K562 (cell line): ENCODE data around the gene SH3GLB2. TPM values are rescaled to one million over a fixed set of nuclear protein-coding genes. Genes with fewer than 3 reads are reported as not detected.

Source experiments
- ATAC-seq: fragments of 200-7000 bp; cut with Tn5 transposase; 3 replicates; pipeline ENCODE4 v1.9.1; 2020; ENCODE audit warnings: moderate library complexity
- BruUV-seq: library from RNA; stranded (reverse); fragments of 400-500 nt; replicated peaks from 2 replicates; lab custom pipeline; 2021; lab: Mats Ljungman, UMichigan
- CTCF ChIA-PET: fragments of 300-600 bp; formaldehyde crosslinking; extraction: SDS; loops from one replicate; lab custom pipeline; 2021; ENCODE audit warnings: low intra/inter-chr PET ratio; lab: Yijun Ruan, JAX
- POLR2A ChIA-PET: fragments of 300-600, 350-650 bp; sonication (Branson Sonifier 250); formaldehyde crosslinking; extraction: SDS; loops from one replicate; lab custom pipeline; 2021; ENCODE audit warnings: antibody characterized with exemption, inconsistent platforms; lab: Yijun Ruan, JAX
- DNase-seq, 4 experiments: peaks; one replicate each; pipeline versions ENCODE4 v3.0.0 to v3.0.0-alpha.2; 2011 to 2018; ENCODE audit warnings: low spot score in 3 of 4, mixed read lengths in 3 of 4; ENCODE audit errors: extremely low read depth in 1 of 4
- FAIRE-seq: peaks from 2 replicates; lab custom pipeline; 2011; peaks lifted over from hg19 to GRCh38; lab: Jason Lieb, UNC
- H2AFZ ChIP-seq: 2 replicates; pipeline ENCODE4 v1.6.0; 2011; ENCODE audit warnings: low read depth, low read length, control low read depth, inconsistent platforms
- H3K27ac ChIP-seq: fragments of 200-600 bp; 3 replicates; pipeline ENCODE4 v1.8.0; 2011; ENCODE audit warnings: low read depth, mild to moderate bottlenecking, control low read depth, inconsistent platforms, low read length, moderate library complexity, mixed read lengths; ENCODE audit errors: extremely low read depth
- H3K27me3 ChIP-seq, 2 experiments: fragments of 300-600 bp in 1 of 2; 2 replicates in 1 of 2; 3 replicates in 1 of 2; pipeline versions ENCODE4 v1.6.0 to v1.8.0; 2011; ENCODE audit warnings: inconsistent platforms in 2 of 2, low read length in 2 of 2, mild to moderate bottlenecking in 1 of 2, mixed read lengths in 1 of 2, moderate library complexity in 1 of 2; ENCODE audit not compliant: control insufficient read depth in 2 of 2, insufficient read depth in 2 of 2
- H3K36me3 ChIP-seq: fragments of 300-600 bp; 3 replicates; pipeline ENCODE4 v1.8.0; 2011; ENCODE audit warnings: mild to moderate bottlenecking, low read length, inconsistent platforms; ENCODE audit not compliant: control insufficient read depth, insufficient read depth
- H3K4me1 ChIP-seq, 2 experiments: fragments of 200-600 bp in 1 of 2; replicated peaks in 1 of 2; 2 replicates in 1 of 2; 3 replicates in 1 of 2; pipeline versions ENCODE4 v1.5.1 to v1.8.0; 2011; ENCODE audit warnings: inconsistent platforms in 2 of 2, low read length in 2 of 2, mild to moderate bottlenecking in 1 of 2, mixed read lengths in 1 of 2, moderate library complexity in 1 of 2; ENCODE audit not compliant: control insufficient read depth in 2 of 2, insufficient read depth in 2 of 2
- H3K4me2 ChIP-seq: 2 replicates; pipeline ENCODE4 v1.6.1; 2011; ENCODE audit warnings: low read length, control low read depth, inconsistent platforms, mixed read lengths; ENCODE audit not compliant: insufficient read depth
- H3K4me3 ChIP-seq: fragments of 200-600 bp; sonication (generic), shearing (Covaris generic); 2 replicates; pipeline ENCODE4 v1.5.1; 2016; ENCODE audit warnings: control low read depth, inconsistent platforms
- H3K79me2 ChIP-seq: fragments of 200-600 bp; 3 replicates; pipeline ENCODE4 v1.8.0; 2011; ENCODE audit warnings: low read length, inconsistent platforms; ENCODE audit not compliant: control insufficient read depth, insufficient read depth
- H3K9ac ChIP-seq, 2 experiments: 2 replicates each; pipeline versions ENCODE4 v1.6.0 to v1.6.1; 2011; ENCODE audit warnings: low read depth in 2 of 2, low read length in 2 of 2, control low read depth in 1 of 2, inconsistent platforms in 1 of 2, mild to moderate bottlenecking in 1 of 2, mixed read lengths in 1 of 2; ENCODE audit not compliant: insufficient read depth in 1 of 2
- H3K9me1 ChIP-seq: one replicate; pipeline ENCODE4 v1.6.0; 2011; ENCODE audit warnings: inconsistent platforms, mild to moderate bottlenecking, low read length, moderate library complexity; ENCODE audit not compliant: control insufficient read depth, insufficient read depth
- H3K9me3 ChIP-seq: replicated peaks from 2 replicates; pipeline ENCODE4 v1.5.1; 2011; ENCODE audit warnings: low read depth, low read length, inconsistent platforms; ENCODE audit not compliant: control insufficient read depth, insufficient read depth
- H4K20me1 ChIP-seq: replicated peaks from 2 replicates; pipeline ENCODE4 v1.6.1; 2011; ENCODE audit warnings: low read length, inconsistent platforms, mixed read lengths; ENCODE audit not compliant: control insufficient read depth, insufficient read depth
- CSDE1 ChIP-seq, 2 experiments: fragments of 450-650 bp; IDR thresholded peaks; 2 replicates each; pipeline ENCODE4 v1.6.1; 2016; ENCODE audit warnings: mild to moderate bottlenecking in 1 of 2
- FOSL1 ChIP-seq: fragments of 200-800 bp; sonication (Bioruptor generic); conservative IDR thresholded peaks from 2 replicates; pipeline ENCODE4 v1.6.1; 2016; ENCODE audit warnings: missing genetic modification characterization, missing compliant biosample characterization
- SAFB2 ChIP-seq: fragments of 200-400 bp; formaldehyde crosslinking; IDR thresholded peaks from 2 replicates; pipeline ENCODE4 v1.6.1; 2018; ENCODE audit warnings: borderline replicate concordance, low read length, low read depth, moderate library complexity; ENCODE audit not compliant: severe bottlenecking
- TARDBP ChIP-seq: fragments of 450-650 bp; IDR thresholded peaks from 2 replicates; pipeline ENCODE4 v1.6.1; 2016
- ZNF197 ChIP-seq: fragments of 200-800 bp; sonication (Bioruptor generic); IDR thresholded peaks from 2 replicates; pipeline ENCODE4 v1.6.1; 2016; ENCODE audit warnings: low read depth, missing genetic modification characterization, missing compliant biosample characterization
- ZNF408 ChIP-seq: fragments of 250-450 bp; sonication (Bioruptor Pico); IDR thresholded peaks from 2 replicates; pipeline ENCODE4 v1.4.0; 2020; ENCODE audit warnings: low read depth, mild to moderate bottlenecking, moderate library complexity
- WGBS: fragments of 100-300 bp; shearing (Covaris generic); methylation state at CpG from one replicate; pipeline ENCODE4 v1.1.6; 2016; ENCODE audit warnings: low coverage, mixed read lengths; ENCODE audit not compliant: insufficient coverage; ENCODE audit errors: missing lambda C conversion rate; 5-methylcytosine and 5-hydroxymethylcytosine counted together
- in situ Hi-C: fragments of 300-500 bp; cut with MboI; formaldehyde crosslinking; loops from 4 replicates; pipeline ENCODE4 v1.15.0; 2018; ENCODE audit warnings: inconsistent platforms, mixed read lengths
- intact Hi-C: fragments of 100-400 bp; cut with micrococcal nuclease; formaldehyde crosslinking; loops from 2 replicates; pipeline ENCODE4 v1.14.2; 2022
- polyA plus RNA-seq, 8 experiments: library from polyadenylated mRNA; depleted of rRNA in 4 of 8; stranded (reverse) in 5 of 8; unstranded in 3 of 8; fragments of >200 nt; fragmentation: Nextera tagmentation in 2 of 8; fragmentation: Illumina TruSeq in 1 of 8; extraction: Ambion mirVana in 2 of 8; extraction: Trizol in 1 of 8; gene quantifications; 2 replicates each; pipeline versions ENCODE4 v1.2.1 to v1.2.3, GENCODE V29; 2011 to 2014; ENCODE audit warnings: inconsistent platforms in 1 of 8, missing spikeins in 1 of 8
- total RNA-seq, 7 experiments: library from RNA; depleted of rRNA in 6 of 7; stranded (reverse); fragments of >200 nt in 6 of 7; fragmentation: Illumina TruSeq in 2 of 7; extraction: Trizol in 2 of 7; gene quantifications; 2 replicates each; pipeline versions ENCODE4 v1.2.1 to v1.2.3, GENCODE V29; 2011 to 2021; ENCODE audit warnings: low replicate concordance in 1 of 7
- TF ChIP-seq, protein P1 (sequence below): sonication (generic); formaldehyde crosslinking; IDR thresholded peaks from 2 replicates; pipeline ENCODE4 v1.8.0; 2022; ENCODE audit warnings: missing genetic modification reagents, mild to moderate bottlenecking, borderline replicate concordance
- TF ChIP-seq, protein P2 (sequence below): fragments of 150-350 bp; conservative IDR thresholded peaks from 2 replicates; pipeline ENCODE4 v1.6.1; 2014; ENCODE audit warnings: low read length

SH3GLB2 gene
- total and polyA plus RNA-seq, 9 of the 15 experiments (the other 6 are each of a cell fraction or from before 2014, with no cell fraction given): 0.20 to 118 (median 58.8) TPM

- no peak overlapping the region for H3K4me3 ChIP-seq
- in situ Hi-C loops: no loop called here
- WGBS: 84% methylated on average over 3 of the region's 3 CpGs
- no peak for TF ChIP-seq SAFB2
- TF ChIP-seq CSDE1 (IDR thresholded peaks at IDR 0.05): no peak
- no peak for TF ChIP-seq ZNF197
- TF ChIP-seq FOSL1 (tag): no peak
- TF ChIP-seq TARDBP: no peak
- TF ChIP-seq ZNF408 (CRISPR knock-in tag): no peak
- TF ChIP-seq, protein P1, sequence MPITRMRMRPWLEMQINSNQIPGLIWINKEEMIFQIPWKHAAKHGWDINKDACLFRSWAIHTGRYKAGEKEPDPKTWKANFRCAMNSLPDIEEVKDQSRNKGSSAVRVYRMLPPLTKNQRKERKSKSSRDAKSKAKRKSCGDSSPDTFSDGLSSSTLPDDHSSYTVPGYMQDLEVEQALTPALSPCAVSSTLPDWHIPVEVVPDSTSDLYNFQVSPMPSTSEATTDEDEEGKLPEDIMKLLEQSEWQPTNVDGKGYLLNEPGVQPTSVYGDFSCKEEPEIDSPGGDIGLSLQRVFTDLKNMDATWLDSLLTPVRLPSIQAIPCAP: no peak
- TF ChIP-seq, protein P2, sequence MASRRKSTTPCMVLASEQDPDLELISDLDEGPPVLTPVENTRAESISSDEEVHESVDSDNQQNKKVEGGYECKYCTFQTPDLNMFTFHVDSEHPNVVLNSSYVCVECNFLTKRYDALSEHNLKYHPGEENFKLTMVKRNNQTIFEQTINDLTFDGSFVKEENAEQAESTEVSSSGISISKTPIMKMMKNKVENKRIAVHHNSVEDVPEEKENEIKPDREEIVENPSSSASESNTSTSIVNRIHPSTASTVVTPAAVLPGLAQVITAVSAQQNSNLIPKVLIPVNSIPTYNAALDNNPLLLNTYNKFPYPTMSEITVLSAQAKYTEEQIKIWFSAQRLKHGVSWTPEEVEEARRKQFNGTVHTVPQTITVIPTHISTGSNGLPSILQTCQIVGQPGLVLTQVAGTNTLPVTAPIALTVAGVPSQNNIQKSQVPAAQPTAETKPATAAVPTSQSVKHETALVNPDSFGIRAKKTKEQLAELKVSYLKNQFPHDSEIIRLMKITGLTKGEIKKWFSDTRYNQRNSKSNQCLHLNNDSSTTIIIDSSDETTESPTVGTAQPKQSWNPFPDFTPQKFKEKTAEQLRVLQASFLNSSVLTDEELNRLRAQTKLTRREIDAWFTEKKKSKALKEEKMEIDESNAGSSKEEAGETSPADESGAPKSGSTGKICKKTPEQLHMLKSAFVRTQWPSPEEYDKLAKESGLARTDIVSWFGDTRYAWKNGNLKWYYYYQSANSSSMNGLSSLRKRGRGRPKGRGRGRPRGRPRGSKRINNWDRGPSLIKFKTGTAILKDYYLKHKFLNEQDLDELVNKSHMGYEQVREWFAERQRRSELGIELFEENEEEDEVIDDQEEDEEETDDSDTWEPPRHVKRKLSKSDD: no peak
- no peak overlapping the region for H2AFZ ChIP-seq
- H3K9me1 ChIP-seq: no peaks in the 10 kb centered on the region
- intact Hi-C loops: no loop called here
- ChIA-PET POLR2A (interaction anchor here (0.7 to 1.3 kb wide), 2 partner anchors 38 to 126 kb away, joined by 3 read pairs; partner anchors contain the start of genes MIGA2 and NUP188), CTCF (no interaction called here)
- H4K20me1 ChIP-seq: no peaks in the 10 kb centered on the region
- H3K27me3 ChIP-seq: no peaks in the 10 kb centered on the region
- H3K4me2 ChIP-seq: no peak overlapping the region
- peaks cover 18% of the 10 kb centered on the region; the same call in 2 of the 3 replicates for H3K79me2 ChIP-seq
- no TSS peak for BruUV-seq
- no peak overlapping the region for H3K9ac ChIP-seq
- no peaks in the 10 kb centered on the region for H3K9me3 ChIP-seq
- ATAC-seq: no peak
- no peak for FAIRE-seq
- H3K4me1 ChIP-seq: peaks cover 33 to 50% of the 10 kb centered on the region in 2 experiments
- no peak for DNase-seq
- H3K36me3 ChIP-seq: peaks cover 27% of the 10 kb centered on the region; the same call in 2 of the 3 replicates
- no peak overlapping the region for H3K27ac ChIP-seq
Observed at GRCh38 chr9:129074106-129074505, 46.0 kb upstream of the SH3GLB2 start.
